Breast epithelium (tissue), 4 donors: Measurements from ENCODE around the gene FOXC1. TPM values are rescaled to one million over a fixed set of nuclear protein-coding genes. Genes with fewer than 3 reads are reported as not detected.

Source experiments
- DNase-seq, 2 donors: peaks; one replicate each; pipeline ENCODE4 v3.0.0-alpha.2; 2019; ENCODE audit warnings: low spot score in 2 of 2
- H3K27ac ChIP-seq, 2 donors: fragments of 200-600 bp; sonication (generic) in 1 of 2; one replicate each; pipeline ENCODE4 v1.5.1; 2016 to 2019; ENCODE audit warnings: mild to moderate bottlenecking in 1 of 2
- H3K27me3 ChIP-seq, 2 donors: fragments of 200-600 bp; sonication (generic) in 1 of 2; one replicate each; pipeline versions ENCODE4 v1.5.1 to v1.6.0; 2017 to 2019; ENCODE audit warnings: control low read depth in 1 of 2, mild to moderate bottlenecking in 1 of 2
- H3K36me3 ChIP-seq: fragments of 200-600 bp; one replicate; pipeline ENCODE4 v1.5.1; 2019
- H3K4me1 ChIP-seq, 2 donors: fragments of 200-600 bp; sonication (generic); one replicate each; pipeline ENCODE4 v1.5.1; 2016 to 2019; ENCODE audit warnings: control low read depth in 1 of 2
- H3K4me3 ChIP-seq, 3 donors: fragments of 200-600 bp; sonication (generic); 1 replicate in 2 of 3; 2 replicates in 1 of 3; pipeline ENCODE4 v1.5.1; 2016 to 2019; ENCODE audit warnings: mild to moderate bottlenecking in 3 of 3, moderate library complexity in 2 of 3
- H3K9me3 ChIP-seq, 2 donors: fragments of 200-600 bp; sonication (generic) in 1 of 2; one replicate each; pipeline ENCODE4 v1.5.1; 2016 to 2019; ENCODE audit warnings: control low read depth in 1 of 2
- POLR2A ChIP-seq: fragments of 450-650 bp; IDR thresholded peaks from one replicate; pipeline ENCODE4 v1.6.1; 2016; ENCODE audit warnings: antibody characterized with exemption, mild to moderate bottlenecking, moderate library complexity
- POLR2AphosphoS5 ChIP-seq, 3 donors: sonication (generic); formaldehyde crosslinking; IDR thresholded peaks; one replicate each; pipeline ENCODE4 v1.6.1; 2017; ENCODE audit warnings: antibody characterized with exemption in 3 of 3
- intact Hi-C: fragments of 100-400 bp; cut with DNase I; formaldehyde crosslinking; loops from one replicate; pipeline ENCODE4 v1.15.1; 2023; ENCODE audit warnings: low total_unique reads
- total RNA-seq, 3 donors: library from RNA; depleted of rRNA; stranded (reverse); fragments of >200 nt; gene quantifications; one replicate each; pipeline ENCODE4 v1.1.0, GENCODE V29; 2016
- TF ChIP-seq, protein P1 (sequence below), 3 donors: fragments of 450-650 bp; IDR thresholded peaks; one replicate each; pipeline ENCODE4 v1.5.1; 2016 to 2017; ENCODE audit warnings: antibody characterized with exemption in 3 of 3, mild to moderate bottlenecking in 3 of 3, moderate library complexity in 3 of 3

The FOXC1 gene
- total RNA-seq, 3 donors from 2014 or later: 3.7 to 13.2 (median 7.5) TPM

DNA sequence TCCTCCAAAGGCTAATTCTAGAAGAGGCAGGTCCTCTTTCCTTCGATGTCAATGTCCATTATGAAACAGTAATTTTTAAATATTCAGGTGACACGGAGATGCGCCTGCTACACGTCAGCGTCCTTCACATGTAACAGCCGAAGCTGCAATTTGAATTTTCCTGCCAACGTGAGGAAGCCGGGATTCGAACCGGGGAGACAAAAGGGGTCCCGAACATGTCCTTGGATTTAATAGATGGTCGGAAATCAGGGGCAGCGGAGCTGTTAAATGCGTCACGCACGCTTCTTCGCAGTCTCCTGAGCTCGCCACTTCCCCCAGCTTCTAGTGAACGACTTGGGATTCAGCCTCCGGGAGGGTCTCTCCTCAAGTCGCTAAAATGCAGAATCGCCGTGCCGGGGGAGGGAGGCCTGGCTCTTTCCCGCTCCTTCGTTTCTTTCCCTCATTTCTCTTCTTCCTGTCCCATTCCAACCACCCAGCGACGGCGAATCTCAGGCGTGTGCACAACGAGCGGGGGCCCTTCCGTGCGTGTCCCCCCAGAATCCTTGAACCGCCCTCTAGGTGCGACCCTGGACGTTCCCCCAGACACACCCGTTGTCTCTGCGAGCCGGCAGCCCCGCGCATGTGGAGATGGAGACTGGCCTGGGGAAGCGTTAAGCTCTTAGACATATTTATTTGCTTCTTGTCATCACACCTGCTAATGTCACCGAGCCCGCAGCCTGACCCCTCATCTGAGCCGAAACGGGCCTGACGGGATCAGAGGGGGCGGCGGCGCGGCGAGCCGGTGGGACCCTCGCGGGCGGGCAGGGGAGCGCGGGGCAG, 1.3 kb upstream of the FOXC1 start:
- Histone ChIP-seq H3K4me3 (peak overlapping the region; percentile 68 to 91 (median 72)), H3K27me3 (peaks cover 0 to 35% of the 10 kb centered on the region in 2 donors), H3K27ac (peak overlapping the region; percentile 91 to 97), H3K9me3 (no peaks in the 10 kb centered on the region), H3K36me3 (no peaks in the 10 kb centered on the region), H3K4me1 (peaks cover 0 to 7% of the 10 kb centered on the region in 2 donors)
- intact Hi-C loops: loop anchor here (10.0 kb wide), 1 partner anchor 736 kb away; no protein-coding TSS in a partner anchor
- TF ChIP-seq POLR2AphosphoS5 (IDR thresholded peaks at IDR 0.05) (no peak), POLR2A (no peak)
- TF ChIP-seq, protein P1, sequence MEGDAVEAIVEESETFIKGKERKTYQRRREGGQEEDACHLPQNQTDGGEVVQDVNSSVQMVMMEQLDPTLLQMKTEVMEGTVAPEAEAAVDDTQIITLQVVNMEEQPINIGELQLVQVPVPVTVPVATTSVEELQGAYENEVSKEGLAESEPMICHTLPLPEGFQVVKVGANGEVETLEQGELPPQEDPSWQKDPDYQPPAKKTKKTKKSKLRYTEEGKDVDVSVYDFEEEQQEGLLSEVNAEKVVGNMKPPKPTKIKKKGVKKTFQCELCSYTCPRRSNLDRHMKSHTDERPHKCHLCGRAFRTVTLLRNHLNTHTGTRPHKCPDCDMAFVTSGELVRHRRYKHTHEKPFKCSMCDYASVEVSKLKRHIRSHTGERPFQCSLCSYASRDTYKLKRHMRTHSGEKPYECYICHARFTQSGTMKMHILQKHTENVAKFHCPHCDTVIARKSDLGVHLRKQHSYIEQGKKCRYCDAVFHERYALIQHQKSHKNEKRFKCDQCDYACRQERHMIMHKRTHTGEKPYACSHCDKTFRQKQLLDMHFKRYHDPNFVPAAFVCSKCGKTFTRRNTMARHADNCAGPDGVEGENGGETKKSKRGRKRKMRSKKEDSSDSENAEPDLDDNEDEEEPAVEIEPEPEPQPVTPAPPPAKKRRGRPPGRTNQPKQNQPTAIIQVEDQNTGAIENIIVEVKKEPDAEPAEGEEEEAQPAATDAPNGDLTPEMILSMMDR (IDR thresholded peaks at IDR 0.05): no peak
- DNase-seq: no peak

DNA sequence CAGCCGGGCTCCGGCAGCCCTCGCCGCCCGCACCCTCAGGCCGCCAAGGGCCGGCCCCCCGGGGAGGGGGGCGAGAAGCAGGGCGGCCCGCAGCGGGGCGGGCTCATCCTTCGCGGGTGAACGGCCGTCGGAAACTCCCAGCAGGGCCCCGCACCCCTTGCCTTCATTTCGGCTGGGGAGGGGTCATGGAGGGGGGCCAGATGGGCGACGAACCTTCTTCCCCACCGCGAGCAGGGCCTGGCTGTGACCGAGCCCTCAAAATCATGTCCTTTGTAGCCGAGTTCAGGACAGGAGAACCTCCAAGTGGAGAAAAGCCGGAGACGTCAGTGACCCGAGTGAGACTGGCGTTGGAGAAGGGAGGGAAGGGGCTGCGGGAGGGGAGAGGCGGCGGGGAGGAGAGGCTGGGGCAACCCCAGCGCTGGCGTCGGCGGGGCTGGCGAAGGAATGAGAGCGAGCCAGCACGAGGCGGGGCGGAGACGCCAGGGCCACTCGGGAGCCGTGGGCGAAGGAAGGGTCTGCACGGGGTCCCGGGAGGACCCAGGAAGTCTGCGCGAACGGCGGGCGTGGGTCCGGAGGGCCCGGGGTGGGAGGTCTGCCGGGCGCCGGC, 571 bp upstream of the FOXC1 start:
- DNase-seq: no peak
- TF ChIP-seq, protein P1 (IDR thresholded peaks at IDR 0.05): peak in 1 of 3 donors; percentile 12
- TF ChIP-seq POLR2A: no peak
- peak overlapping the region; percentile 91 to 97 for H3K27ac ChIP-seq
- peaks cover 0 to 35% of the 10 kb centered on the region in 2 donors for H3K27me3 ChIP-seq
- peaks cover 0 to 5% of the 10 kb centered on the region in 2 donors for H3K4me1 ChIP-seq
- intact Hi-C loops: loop anchor here (10.0 kb wide), 1 partner anchor 736 kb away; no protein-coding TSS in a partner anchor
- H3K4me3 ChIP-seq: peak overlapping the region; percentile 68 to 91 (median 72)
- H3K9me3 ChIP-seq: no peaks in the 10 kb centered on the region
- no peaks in the 10 kb centered on the region for H3K36me3 ChIP-seq

GRCh38 chr6:1610497-1611321, 994 bp downstream of the FOXC1 start:
- no peaks in the 10 kb centered on the region for H3K9me3 ChIP-seq
- no peak for DNase-seq
- peak overlapping the region; percentile 68 to 91 (median 72) for H3K4me3 ChIP-seq
- TF ChIP-seq, protein P1 (IDR thresholded peaks at IDR 0.05): no peak
- TF ChIP-seq POLR2AphosphoS5 (IDR thresholded peaks at IDR 0.05) (no peak), POLR2A (no peak)
- intact Hi-C loops: loop anchor here (10.0 kb wide), 2 partner anchors 154 to 634 kb away; partner anchors contain the start of gene GMDS
- peak overlapping the region; percentile 91 to 97 for H3K27ac ChIP-seq
- no peaks in the 10 kb centered on the region for H3K4me1 ChIP-seq
- H3K36me3 ChIP-seq: no peaks in the 10 kb centered on the region
- peaks cover 0 to 25% of the 10 kb centered on the region in 2 donors for H3K27me3 ChIP-seq

DNA sequence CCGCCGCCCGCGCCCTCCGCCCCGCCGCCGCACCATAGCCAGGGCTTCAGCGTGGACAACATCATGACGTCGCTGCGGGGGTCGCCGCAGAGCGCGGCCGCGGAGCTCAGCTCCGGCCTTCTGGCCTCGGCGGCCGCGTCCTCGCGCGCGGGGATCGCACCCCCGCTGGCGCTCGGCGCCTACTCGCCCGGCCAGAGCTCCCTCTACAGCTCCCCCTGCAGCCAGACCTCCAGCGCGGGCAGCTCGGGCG, 1.5 kb downstream of the FOXC1 start:
- Histone ChIP-seq H3K4me1 (no peaks in the 10 kb centered on the region), H3K9me3 (no peaks in the 10 kb centered on the region), H3K27ac (peak overlapping the region; percentile 91 to 97), H3K27me3 (peaks cover 0 to 24% of the 10 kb centered on the region in 2 donors), H3K4me3 (peak overlapping the region; percentile 68 to 91 (median 72)), H3K36me3 (no peaks in the 10 kb centered on the region)
- DNase-seq: no peak
- intact Hi-C loops: loop anchor here (10.0 kb wide), 2 partner anchors 154 to 634 kb away; partner anchors contain the start of gene GMDS
- TF ChIP-seq POLR2AphosphoS5 (IDR thresholded peaks at IDR 0.05): no peak

GRCh38 chr6:1611572-1612298, 2.0 kb downstream of the FOXC1 start:
- Histone ChIP-seq H3K27ac (peak overlapping the region; percentile 67 to 97), H3K9me3 (no peaks in the 10 kb centered on the region), H3K27me3 (peaks cover 0 to 20% of the 10 kb centered on the region in 2 donors), H3K4me3 (peak overlapping the region; percentile 68 to 91 (median 72)), H3K4me1 (no peaks in the 10 kb centered on the region), H3K36me3 (no peaks in the 10 kb centered on the region)
- TF ChIP-seq POLR2AphosphoS5 (IDR thresholded peaks at IDR 0.05) (no peak), POLR2A (no peak)
- TF ChIP-seq, protein P1 (IDR thresholded peaks at IDR 0.05): no peak
- intact Hi-C loops: loop anchor here (10.0 kb wide), 2 partner anchors 153 to 633 kb away; partner anchors contain the start of gene GMDS
- DNase-seq: no peak
